Endothelial cell of umbilical vein (primary cell): ENCODE measurements around the gene CCDC7. TPM values are rescaled to one million over a fixed set of nuclear protein-coding genes. Genes with fewer than 3 reads are reported as not detected.
"Not testable (repeated sequence)": the region's sequence is repeated elsewhere in the genome, so short reads cannot be mapped to it uniquely, and the experiment has no call there.

Experiments
- BruUV-seq: library from RNA; stranded (reverse); fragments of 400-500 nt; replicated peaks from 2 replicates; lab custom pipeline; 2021; lab: Mats Ljungman, UMichigan
- CTCF ChIA-PET: fragments of 300-600, 350-600 bp; sonication (Branson Sonifier 250); formaldehyde crosslinking; loops from one replicate; lab custom pipeline; 2021; ENCODE audit warnings: antibody characterized with exemption, inconsistent platforms; lab: Charles Lee
- POLR2A ChIA-PET: fragments of 300-600, 350-600 bp; sonication (Branson Sonifier 250); formaldehyde crosslinking; loops from one replicate; lab custom pipeline; 2021; ENCODE audit warnings: antibody characterized with exemption, inconsistent platforms; lab: Charles Lee
- DNase-seq: peaks from one replicate; pipeline ENCODE4 v3.0.0-alpha.2; 2011; ENCODE audit warnings: low read depth, low spot score
- FAIRE-seq: peaks from 2 replicates; lab custom pipeline; 2011; peaks lifted over from hg19 to GRCh38; lab: Jason Lieb, UNC
- H2AFZ ChIP-seq: 2 replicates; pipeline ENCODE4 v1.6.0; 2012; ENCODE audit warnings: low read depth, low read length, control low read depth, inconsistent platforms
- H3K27ac ChIP-seq: 2 replicates; pipeline ENCODE4 v1.5.1; 2011; ENCODE audit warnings: low read depth, mild to moderate bottlenecking, control low read depth, low read length, moderate library complexity; ENCODE audit not compliant: insufficient read depth
- H3K27me3 ChIP-seq, 2 experiments: 2 replicates each; pipeline versions ENCODE4 v1.6.0 to v1.6.1; 2011; ENCODE audit warnings: low read length in 2 of 2, mixed read lengths in 1 of 2; ENCODE audit not compliant: control insufficient read depth in 2 of 2, insufficient read depth in 2 of 2
- H3K36me3 ChIP-seq, 2 experiments: 2 replicates in 1 of 2; 3 replicates in 1 of 2; pipeline ENCODE4 v1.5.1; 2011; ENCODE audit warnings: low read length in 2 of 2, mild to moderate bottlenecking in 1 of 2, moderate library complexity in 1 of 2; ENCODE audit not compliant: control insufficient read depth in 2 of 2, insufficient read depth in 2 of 2; ENCODE audit errors: extremely low read depth in 1 of 2
- H3K4me1 ChIP-seq: 3 replicates; pipeline ENCODE4 v1.5.1; 2011; ENCODE audit warnings: mild to moderate bottlenecking, low read length; ENCODE audit not compliant: control insufficient read depth, insufficient read depth; ENCODE audit errors: extremely low read depth
- H3K4me2 ChIP-seq: 2 replicates; pipeline ENCODE4 v1.6.1; 2011; ENCODE audit warnings: low read length, control low read depth, mixed read lengths; ENCODE audit not compliant: insufficient read depth
- H3K4me3 ChIP-seq, 3 experiments: fragments of 200-600 bp in 1 of 3; sonication (generic), shearing (Covaris generic) in 1 of 3; replicated peaks in 1 of 3; 2 replicates each; pipeline ENCODE4 v1.5.1; 2011 to 2016; ENCODE audit warnings: control low read depth in 3 of 3, low read length in 3 of 3, mild to moderate bottlenecking in 2 of 3, inconsistent platforms in 1 of 3, low read depth in 1 of 3, moderate library complexity in 1 of 3; ENCODE audit not compliant: insufficient read depth in 1 of 3
- H3K79me2 ChIP-seq: 2 replicates; pipeline ENCODE4 v1.6.0; 2012; ENCODE audit warnings: low read length, inconsistent platforms; ENCODE audit not compliant: control insufficient read depth, insufficient read depth
- H3K9ac ChIP-seq: replicated peaks from 2 replicates; pipeline ENCODE3; 2011; ENCODE audit warnings: low read length, control low read depth; ENCODE audit not compliant: insufficient read depth; ENCODE audit errors: extremely low read depth
- H3K9me1 ChIP-seq: replicated peaks from 3 replicates; pipeline ENCODE4 v1.6.0; 2011; ENCODE audit warnings: mild to moderate bottlenecking, low read length; ENCODE audit not compliant: control insufficient read depth, insufficient read depth; ENCODE audit errors: extremely low read depth
- H3K9me3 ChIP-seq: replicated peaks from 2 replicates; pipeline ENCODE4 v1.5.1; 2012; ENCODE audit warnings: low read length, inconsistent platforms; ENCODE audit not compliant: control insufficient read depth, insufficient read depth
- H4K20me1 ChIP-seq: replicated peaks from 2 replicates; pipeline ENCODE3; 2011; ENCODE audit warnings: mild to moderate bottlenecking, low read length; ENCODE audit not compliant: control insufficient read depth, insufficient read depth; ENCODE audit errors: extremely low read depth
- FOS ChIP-seq: IDR thresholded peaks from 2 replicates; pipeline ENCODE4 v1.6.1; 2011; ENCODE audit warnings: mild to moderate bottlenecking, low read length, moderate library complexity, borderline replicate concordance; ENCODE audit not compliant: insufficient read depth
- JUN ChIP-seq: IDR thresholded peaks from 2 replicates; pipeline ENCODE4 v1.6.1; 2011; ENCODE audit warnings: borderline replicate concordance, low read depth; ENCODE audit not compliant: insufficient read length, insufficient read depth
- POLR2AphosphoS5 ChIP-seq: IDR thresholded peaks from 2 replicates; pipeline ENCODE4 v1.6.1; 2012; ENCODE audit warnings: low read depth, mild to moderate bottlenecking, control low read depth, low read length, moderate library complexity; ENCODE audit not compliant: insufficient read depth
- dilution Hi-C: fragments of 300-500 bp; cut with MboI; formaldehyde crosslinking; loops from one replicate; pipeline ENCODE4 v1.15.0; 2019; ENCODE audit warnings: low sequenced_read_pairs; ENCODE audit not compliant: extremely low pct_ligation_motif_present
- intact Hi-C: fragments of 100-400 bp; cut with micrococcal nuclease; formaldehyde crosslinking; loops from one replicate; pipeline ENCODE4 v1.10.0; 2022
- polyA plus RNA-seq, 4 experiments: library from polyadenylated mRNA; depleted of rRNA in 3 of 4; stranded (reverse) in 3 of 4; unstranded in 1 of 4; fragments of >200 nt; gene quantifications; 2 replicates each; pipeline versions ENCODE4 v1.2.1 to v1.2.3, GENCODE V29; 2011 to 2012; ENCODE audit warnings: missing spikeins in 1 of 4
- total RNA-seq: library from RNA; stranded (reverse); gene quantifications from 2 replicates; pipeline ENCODE4 v1.2.3, GENCODE V29; 2021
- TF ChIP-seq, protein P1 (sequence below), 2 donors: IDR thresholded peaks; 1 replicate in 1 of 2; 2 replicates in 1 of 2; pipeline ENCODE4 v1.5.1; 2011; ENCODE audit warnings: low read length in 2 of 2, mild to moderate bottlenecking in 2 of 2, moderate library complexity in 2 of 2, control low read depth in 1 of 2, inconsistent platforms in 1 of 2, low read depth in 1 of 2; ENCODE audit not compliant: insufficient read depth in 1 of 2; ENCODE audit errors: extremely low read depth in 1 of 2

CCDC7 gene
- total and polyA plus RNA-seq, 2 donors (not counting 3 experiments of a cell fraction or from before 2014, with no cell fraction given) = 0.35 to 8.2 TPM

DNA sequence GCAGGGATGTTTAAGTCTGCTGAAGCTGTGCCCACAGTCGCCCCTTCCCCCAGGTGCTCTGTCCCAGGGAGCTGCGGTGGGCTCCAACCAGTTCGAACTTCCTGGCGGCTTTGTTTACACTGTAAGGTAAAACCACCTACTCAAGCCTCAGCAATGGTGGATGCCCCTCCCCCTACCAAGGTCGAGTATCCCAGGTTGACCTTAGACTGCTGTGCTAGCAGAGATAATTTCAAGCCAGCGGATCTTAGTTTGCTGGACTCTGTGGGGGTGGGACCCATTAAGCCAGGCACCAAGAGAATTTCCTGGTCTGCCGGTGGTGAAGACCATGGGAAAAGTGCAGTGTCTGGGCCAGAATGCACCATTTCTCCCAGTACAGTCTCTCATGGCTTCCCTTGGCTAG is 56.0 kb downstream of the CCDC7 start:
- H3K27me3 ChIP-seq = no peaks in the 10 kb centered on the region
- intact Hi-C loops = no loop called here
- BruUV-seq = no TSS peak
- H4K20me1 ChIP-seq = no peaks in the 10 kb centered on the region
- dilution Hi-C loops = no loop called here
- FAIRE-seq (no peak), DNase-seq (no peak)
- no peak overlapping the region for H3K9ac ChIP-seq
- no peak overlapping the region for H3K4me3 ChIP-seq
- ChIA-PET POLR2A (no interaction called here), CTCF (no interaction called here)
- TF ChIP-seq, protein P1, sequence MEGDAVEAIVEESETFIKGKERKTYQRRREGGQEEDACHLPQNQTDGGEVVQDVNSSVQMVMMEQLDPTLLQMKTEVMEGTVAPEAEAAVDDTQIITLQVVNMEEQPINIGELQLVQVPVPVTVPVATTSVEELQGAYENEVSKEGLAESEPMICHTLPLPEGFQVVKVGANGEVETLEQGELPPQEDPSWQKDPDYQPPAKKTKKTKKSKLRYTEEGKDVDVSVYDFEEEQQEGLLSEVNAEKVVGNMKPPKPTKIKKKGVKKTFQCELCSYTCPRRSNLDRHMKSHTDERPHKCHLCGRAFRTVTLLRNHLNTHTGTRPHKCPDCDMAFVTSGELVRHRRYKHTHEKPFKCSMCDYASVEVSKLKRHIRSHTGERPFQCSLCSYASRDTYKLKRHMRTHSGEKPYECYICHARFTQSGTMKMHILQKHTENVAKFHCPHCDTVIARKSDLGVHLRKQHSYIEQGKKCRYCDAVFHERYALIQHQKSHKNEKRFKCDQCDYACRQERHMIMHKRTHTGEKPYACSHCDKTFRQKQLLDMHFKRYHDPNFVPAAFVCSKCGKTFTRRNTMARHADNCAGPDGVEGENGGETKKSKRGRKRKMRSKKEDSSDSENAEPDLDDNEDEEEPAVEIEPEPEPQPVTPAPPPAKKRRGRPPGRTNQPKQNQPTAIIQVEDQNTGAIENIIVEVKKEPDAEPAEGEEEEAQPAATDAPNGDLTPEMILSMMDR (IDR thresholded peaks at IDR 0.05; ENCODE audit: extremely low read depth in 1 of 2, insufficient read depth in 1 of 2, low read depth in 1 of 2, low read length in 2 of 2) = no peak
- TF ChIP-seq FOS (no peak), JUN (no peak), POLR2AphosphoS5 (no peak)
- no peaks in the 10 kb centered on the region for H3K79me2 ChIP-seq
- no peak overlapping the region for H2AFZ ChIP-seq
- no peak overlapping the region for H3K27ac ChIP-seq
- H3K4me2 ChIP-seq = no peak overlapping the region
- H3K9me1 ChIP-seq = no peaks in the 10 kb centered on the region
- no peaks in the 10 kb centered on the region for H3K36me3 ChIP-seq
- H3K4me1 ChIP-seq = no peaks in the 10 kb centered on the region
- H3K9me3 ChIP-seq = no peaks in the 10 kb centered on the region

DNA sequence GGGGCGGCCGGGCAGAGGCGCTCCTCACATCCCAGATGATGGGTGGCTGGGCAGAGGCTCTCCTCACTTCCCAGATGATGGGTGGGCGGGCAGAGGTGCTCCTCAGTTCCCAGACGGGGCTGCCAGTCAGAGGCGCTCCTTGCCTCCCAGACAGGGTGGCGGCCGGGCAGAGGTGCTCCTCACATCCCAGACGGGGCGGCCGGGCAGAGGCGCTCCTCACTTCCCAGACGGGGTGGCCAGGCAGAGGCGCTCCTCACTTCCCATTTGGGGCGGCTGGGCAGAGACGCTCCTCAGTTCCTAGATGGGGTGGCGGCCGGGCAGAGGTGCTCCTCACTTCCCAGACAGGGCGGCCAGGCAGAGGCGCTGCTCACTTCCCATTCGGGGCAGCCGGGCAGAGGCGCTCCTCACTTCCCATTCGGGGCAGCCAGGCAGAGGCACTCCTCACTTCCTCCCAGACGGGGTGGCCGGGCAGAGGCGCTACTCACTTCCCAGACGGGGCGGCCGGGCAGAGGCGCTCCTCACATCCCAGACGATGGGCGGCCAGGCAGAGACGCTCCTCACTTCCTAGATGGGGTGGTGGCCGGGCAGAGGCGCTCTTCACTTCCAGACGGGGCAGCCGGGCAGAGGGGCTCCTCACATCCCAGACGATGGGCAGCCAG is 60.0 kb downstream of the CCDC7 start:
- dilution Hi-C loops, BruUV-seq, H3K9me1 ChIP-seq, H3K27me3 ChIP-seq, H3K9me3 ChIP-seq, H3K36me3 ChIP-seq, H3K79me2 ChIP-seq, H2AFZ ChIP-seq, H3K4me2 ChIP-seq, intact Hi-C loops, H3K27ac ChIP-seq, H3K4me1 ChIP-seq, DNase-seq, H3K9ac ChIP-seq, H4K20me1 ChIP-seq, FAIRE-seq, CTCF ChIA-PET, POLR2A ChIA-PET, H3K4me3 ChIP-seq: not testable (repeated sequence)
